GM21423 (cell line): ENCODE measurements around the gene ZDHHC22.

Experiments used
- ATAC-seq: cut with Tn5 transposase; IDR thresholded peaks from one replicate; pipeline ENCODE4 v1.9.1; 2021; ENCODE audit warnings: mild to moderate bottlenecking, moderate library complexity; ENCODE audit not compliant: unreplicated experiment

ZDHHC22 gene

GRCh38 chr14:77085538-77085937, 56.1 kb downstream of the ZDHHC22 start:
- no peak for ATAC-seq

- no peak for ATAC-seq
These were observed 56.6 kb downstream of the ZDHHC22 start for GRCh38 chr14:77084985-77085384.

- no peak for ATAC-seq
These were observed 58.5 kb downstream of the ZDHHC22 start for GRCh38 chr14:77083082-77083481.

GRCh38 chr14:77082356-77082755, 59.2 kb downstream of the ZDHHC22 start:
- ATAC-seq, result no peak
